Measurements from ENCODE around the gene RNF152.

- no peak for TF ChIP-seq EP300 (IDR thresholded peaks at IDR 0.05)
- no peak for TF ChIP-seq POLR2A (IDR thresholded peaks at IDR 0.05)
- no peak for TF ChIP-seq CTCF (IDR thresholded peaks at IDR 0.05)
- no peak for TF ChIP-seq POLR2AphosphoS5 (IDR thresholded peaks at IDR 0.05)
Measured at GRCh38 chr18:61854578-61855448, 38.0 kb downstream of the RNF152 start.

All from sigmoid colon (tissue), 4 donors.